Activated CD8-positive, alpha-beta memory T cell treated with anti-CD3 and anti-CD28 coated beads for 48 hours (primary cell): ENCODE results near the gene MACROD2.
"Not testable (repeated sequence)": the region's sequence is repeated elsewhere in the genome, so short reads cannot be mapped to it uniquely, and the experiment has no call there.

Experiments
- DNase-seq, 3 experiments: peaks; one replicate each; pipeline ENCODE4 v3.0.0-alpha.2; 2020; ENCODE audit warnings: low read depth in 2 of 3, low spot score in 2 of 3

The MACROD2 gene

DNA sequence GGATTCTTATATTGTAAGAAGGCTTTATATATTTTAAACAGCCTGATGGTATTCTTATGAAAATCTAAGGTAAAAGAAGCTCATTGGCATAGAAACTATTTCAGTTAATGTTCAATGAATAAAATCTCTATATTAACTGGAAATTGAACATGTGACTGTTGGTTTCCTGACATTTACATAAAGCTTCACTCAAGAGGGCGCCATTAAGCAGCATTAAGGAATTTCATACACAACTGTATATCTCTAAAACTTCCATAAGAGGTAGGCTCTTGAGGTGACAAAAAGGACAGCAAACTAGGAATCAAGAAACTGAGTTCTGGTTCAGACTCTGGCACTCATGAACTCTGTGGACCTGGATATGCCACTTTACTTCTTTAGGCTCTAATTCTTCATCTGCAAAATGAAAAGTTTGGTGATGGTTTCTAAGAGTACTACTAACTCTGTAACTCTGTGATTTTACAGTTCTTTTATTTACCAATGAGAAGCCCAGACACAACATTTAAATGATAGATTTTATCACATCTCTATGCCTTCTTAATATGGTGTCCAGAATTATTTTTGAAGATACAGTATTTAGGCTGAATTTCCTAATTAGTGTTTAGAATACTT is 194.6 kb downstream of the MACROD2 start:
- DNase-seq, result no peak

DNA sequence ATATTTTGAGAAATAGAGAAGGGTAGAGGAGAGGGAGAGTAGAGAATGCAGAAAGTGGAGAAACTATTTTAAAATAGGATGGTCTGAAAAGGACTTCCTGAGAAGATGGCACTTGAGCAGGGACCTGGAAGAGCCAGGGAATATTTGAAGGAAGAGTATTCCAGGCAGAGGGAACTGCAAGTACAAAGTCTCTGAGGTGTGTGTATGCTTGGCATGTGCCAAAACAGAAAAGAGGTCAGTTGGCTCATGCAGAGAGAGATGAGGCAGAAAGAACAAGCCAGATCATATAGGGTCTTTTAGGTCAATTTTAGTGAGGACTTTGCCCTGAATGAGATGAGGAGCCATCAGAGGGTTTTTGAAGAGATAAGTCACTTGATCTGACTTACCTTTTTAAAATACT is 196.2 kb downstream of the MACROD2 start:
- no peak for DNase-seq

- no peak for DNase-seq
Measured at GRCh38 chr20:14193443-14193842, 198.1 kb downstream of the MACROD2 start.

DNA sequence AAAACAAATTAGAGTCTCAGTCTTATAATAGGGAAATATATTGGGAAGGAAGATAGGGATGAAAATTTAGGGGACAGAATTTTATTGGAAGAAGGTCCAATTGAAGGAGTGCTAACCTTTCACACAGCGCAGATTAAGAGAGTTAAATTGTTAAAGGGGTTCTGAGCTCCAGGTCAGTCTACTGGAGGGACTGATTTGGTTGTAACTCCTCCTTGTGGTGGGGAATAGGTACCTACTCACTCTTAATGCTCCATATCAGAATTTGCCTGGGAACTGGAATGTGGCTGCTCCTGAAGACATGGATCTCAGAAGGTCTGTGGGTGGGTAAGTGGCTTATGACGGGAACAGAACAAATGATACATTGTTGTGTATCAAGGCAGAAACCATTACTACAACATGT is 198.6 kb downstream of the MACROD2 start:
- DNase-seq, result no peak

DNA sequence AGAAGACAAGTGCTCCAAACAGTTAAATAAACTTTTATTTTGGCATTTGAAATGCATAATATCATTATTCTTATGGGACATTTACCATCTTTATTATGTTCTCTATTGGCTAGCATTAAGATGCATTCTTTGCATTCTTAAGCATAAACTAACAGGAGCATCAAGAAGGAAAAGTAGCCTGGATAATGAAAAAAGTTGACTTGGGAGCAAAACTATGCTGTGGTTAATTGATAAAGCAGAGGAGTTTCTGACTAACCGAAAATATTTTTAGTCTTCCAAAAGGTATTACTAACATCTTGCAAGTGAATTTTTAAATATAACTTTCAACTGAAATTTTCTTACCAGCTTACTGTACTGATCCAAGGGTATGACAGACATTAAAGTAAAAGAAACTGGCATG is 201.8 kb downstream of the MACROD2 start:
- DNase-seq, result no peak

GRCh38 chr20:14198416-14198815 is 203.1 kb downstream of the MACROD2 start:
- no peak for DNase-seq

DNA sequence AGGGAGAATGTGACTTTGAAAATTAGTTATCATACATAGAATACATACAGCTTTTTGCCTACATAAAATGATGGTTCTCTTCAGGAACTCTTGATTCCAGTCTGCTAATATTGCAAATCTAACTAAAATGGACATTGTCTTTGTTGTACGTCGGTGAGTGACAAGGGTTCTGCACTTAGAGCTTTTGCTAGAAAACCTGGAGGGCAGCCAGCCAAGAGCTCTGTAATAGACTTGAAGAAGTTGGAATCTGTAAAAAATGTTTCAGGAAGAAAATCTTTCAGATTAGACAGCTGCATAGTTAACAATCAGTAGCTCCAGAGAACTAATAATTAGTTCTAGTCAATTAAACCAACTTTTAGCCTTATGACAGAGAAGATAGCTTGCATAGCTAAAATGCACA is 203.8 kb downstream of the MACROD2 start:
- no peak for DNase-seq

DNA sequence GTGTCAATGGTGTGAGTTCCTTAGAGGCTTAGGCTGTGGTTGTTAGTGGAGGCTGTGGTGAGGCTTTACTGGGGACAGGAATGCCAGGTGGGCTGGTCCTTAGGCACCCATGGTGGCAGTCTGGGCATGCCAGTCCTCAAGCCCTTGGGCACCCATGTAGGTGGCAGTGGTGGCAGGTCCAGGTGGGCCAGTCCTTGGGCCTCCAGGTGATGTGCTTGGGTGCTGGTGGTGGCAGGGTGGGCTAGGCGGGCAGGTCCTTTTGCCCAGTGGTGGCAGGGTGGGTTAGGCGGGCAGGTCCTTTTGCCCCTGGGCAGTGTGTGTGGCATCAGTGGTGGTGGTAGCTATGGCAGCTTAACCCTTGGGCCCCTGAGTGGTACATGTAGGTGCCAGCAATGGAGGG is 208.3 kb downstream of the MACROD2 start:
- DNase-seq, result no peak

DNA sequence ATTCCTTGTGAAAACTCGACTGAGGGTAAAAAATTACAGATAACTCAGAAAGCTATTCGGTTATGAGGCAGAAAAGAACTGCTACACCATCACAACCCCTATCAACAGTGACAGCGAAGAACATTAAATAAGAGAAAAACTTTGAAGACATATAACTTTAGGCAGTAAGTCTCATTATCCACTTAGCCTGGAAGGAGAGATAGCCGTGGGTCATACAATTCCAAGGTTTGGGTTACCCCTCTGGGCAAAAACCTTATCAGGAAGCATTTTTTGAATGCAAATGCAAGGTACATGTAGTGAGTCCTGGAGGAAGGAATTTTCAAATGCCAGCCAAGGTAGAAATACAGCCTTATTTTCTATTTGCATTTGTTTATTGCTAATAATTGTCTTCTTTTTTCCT is 212.3 kb downstream of the MACROD2 start:
- no peak for DNase-seq

- DNase-seq, result no peak
Measured at GRCh38 chr20:14208956-14209355, 213.6 kb downstream of the MACROD2 start.

DNA sequence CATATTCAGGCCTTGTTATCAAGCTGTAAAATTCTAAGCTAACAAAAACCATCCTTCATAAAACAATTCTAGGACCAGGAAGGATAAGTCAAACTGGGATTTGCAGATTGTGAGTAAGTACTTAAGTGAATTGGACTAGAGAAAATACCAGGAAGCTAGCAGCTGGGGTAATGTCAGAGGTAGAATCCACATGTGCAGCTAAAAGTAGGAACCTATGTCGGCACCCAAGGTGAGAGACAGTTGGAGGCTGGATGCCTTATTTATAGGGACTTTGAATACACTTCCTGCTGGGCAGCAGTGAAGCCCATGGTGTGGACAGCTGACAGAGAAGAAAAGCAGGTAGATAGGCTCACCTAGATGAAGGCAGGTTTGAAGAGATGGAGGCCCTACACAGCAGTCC is 214.8 kb downstream of the MACROD2 start:
- DNase-seq, result no peak

- DNase-seq, result no peak
Measured at GRCh38 chr20:14214046-14214445, 218.7 kb downstream of the MACROD2 start.

DNA sequence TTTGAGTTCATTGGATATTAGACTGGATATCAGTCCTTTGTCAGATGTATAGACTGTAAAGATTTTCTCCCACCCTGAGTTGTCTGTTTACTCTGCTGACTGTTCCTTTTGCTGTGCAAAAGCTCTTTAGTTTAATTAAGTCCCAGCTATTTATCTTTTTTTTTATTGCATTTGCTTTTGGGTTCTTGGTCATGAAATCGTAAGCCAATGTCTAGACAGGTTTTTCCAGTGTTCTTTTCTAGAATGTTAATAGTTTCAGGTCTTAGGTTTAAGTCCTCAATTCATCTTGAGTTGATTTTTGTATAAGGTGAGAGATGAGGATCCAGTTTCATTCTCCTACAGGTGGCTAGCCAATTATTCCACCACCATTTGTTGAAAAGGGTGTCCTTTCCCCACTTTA is 220.6 kb downstream of the MACROD2 start:
- DNase-seq, result not testable (repeated sequence)

DNA sequence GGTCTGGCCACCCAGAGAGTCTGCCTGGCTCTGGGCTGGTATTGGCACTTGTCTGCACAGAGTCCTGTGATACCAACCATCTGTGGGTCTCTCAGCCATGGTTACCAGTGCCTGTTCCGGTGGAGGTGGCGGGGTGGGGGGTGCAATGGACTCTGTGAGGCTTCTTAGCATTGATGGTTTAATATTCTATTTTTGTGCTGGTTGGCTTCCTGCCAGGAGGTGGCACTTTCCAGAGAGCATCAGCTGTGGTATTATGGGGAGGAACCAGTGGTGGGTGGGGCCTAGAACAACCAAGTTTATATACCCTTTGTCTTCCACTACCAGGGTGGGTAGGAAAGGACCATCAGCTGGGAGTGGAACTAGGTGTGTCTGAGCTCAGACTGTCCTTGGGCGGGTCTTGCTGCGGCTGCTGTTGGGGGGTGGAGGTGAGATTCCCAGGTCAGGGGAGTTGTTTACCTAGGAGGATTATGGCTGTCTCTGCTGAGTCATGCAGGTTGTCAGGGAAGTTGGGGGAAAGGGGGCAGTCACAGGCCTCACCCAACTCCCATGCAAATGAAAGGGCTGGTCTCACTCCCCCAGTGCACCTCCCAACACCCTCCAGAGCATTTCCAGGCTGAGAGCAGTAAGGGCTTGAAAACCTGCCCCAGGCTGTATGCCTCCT is 224.6 kb downstream of the MACROD2 start:
- DNase-seq, result no peak

DNA sequence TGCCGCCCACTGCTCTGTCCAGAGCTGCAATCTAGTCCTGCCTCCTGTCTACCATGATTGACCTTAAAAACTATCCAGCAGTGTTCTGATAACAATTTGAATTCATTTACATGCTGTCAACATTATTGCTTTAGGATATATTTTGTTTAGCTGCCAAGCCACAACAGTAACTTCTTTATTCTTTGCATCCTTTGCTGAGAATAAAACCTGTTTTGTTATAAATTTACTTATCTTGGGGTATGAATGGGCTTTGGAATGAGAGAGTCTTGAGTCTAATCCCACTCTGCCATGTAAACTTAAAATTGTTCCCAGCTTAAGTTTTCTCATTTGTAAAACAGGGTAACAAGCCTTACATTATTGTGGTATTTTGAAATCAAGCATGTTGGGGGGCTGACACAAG is 225.7 kb downstream of the MACROD2 start:
- DNase-seq, result no peak

DNA sequence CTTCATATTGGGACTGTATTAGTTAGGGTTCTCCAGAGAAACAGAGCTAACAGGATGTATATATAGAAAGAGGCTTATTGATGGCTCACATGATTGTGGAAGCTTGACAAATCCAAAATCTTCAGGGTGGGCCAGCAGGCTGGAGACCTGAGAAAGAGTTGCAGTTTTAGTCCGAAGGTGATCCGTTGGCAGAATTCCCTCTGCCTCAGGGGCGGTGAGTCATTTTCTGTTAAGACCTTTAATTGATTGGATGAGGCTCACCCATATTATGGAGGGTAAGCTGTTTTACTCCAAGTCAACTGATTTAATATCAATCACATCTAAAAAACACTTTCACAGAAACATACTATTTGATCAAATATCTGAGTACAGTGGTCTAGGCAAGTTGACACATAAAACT is 228.5 kb downstream of the MACROD2 start:
- DNase-seq, result no peak

- DNase-seq, result not testable (repeated sequence)
Measured at GRCh38 chr20:14226051-14227049, 231.0 kb downstream of the MACROD2 start.

- DNase-seq, result no peak
Measured at GRCh38 chr20:14232650-14233049, 237.3 kb downstream of the MACROD2 start.

DNA sequence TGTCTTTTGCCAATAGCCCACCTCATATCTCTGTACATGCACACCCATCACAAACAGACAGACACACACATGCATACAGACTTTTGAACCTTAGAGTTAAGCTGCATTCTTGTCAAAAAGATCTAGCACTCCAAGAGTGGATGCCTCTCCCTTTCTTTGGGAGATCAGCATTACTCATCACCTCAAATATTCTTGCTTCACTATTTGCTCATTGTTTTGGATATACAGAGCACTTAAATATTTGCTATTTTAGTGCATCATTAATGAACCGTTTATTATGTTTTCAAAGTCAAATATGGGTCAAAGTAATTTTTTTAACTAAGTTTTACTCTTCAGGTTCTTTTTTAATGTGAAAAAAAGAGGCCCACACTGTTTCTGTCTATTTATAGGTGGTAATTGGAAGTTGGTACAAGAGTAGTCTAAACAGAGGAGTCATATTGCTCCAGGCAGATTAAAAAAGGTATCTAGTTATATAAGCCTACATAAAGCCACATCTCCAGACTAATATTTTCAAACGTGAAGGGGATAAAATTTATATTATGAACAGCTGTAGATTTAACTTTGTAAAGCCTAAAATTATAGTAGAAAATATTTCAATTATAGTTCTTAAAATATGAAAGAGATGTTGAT is 239.5 kb downstream of the MACROD2 start:
- no peak for DNase-seq

- no peak for DNase-seq
Measured at GRCh38 chr20:14235355-14235754, 240.0 kb downstream of the MACROD2 start.

DNA sequence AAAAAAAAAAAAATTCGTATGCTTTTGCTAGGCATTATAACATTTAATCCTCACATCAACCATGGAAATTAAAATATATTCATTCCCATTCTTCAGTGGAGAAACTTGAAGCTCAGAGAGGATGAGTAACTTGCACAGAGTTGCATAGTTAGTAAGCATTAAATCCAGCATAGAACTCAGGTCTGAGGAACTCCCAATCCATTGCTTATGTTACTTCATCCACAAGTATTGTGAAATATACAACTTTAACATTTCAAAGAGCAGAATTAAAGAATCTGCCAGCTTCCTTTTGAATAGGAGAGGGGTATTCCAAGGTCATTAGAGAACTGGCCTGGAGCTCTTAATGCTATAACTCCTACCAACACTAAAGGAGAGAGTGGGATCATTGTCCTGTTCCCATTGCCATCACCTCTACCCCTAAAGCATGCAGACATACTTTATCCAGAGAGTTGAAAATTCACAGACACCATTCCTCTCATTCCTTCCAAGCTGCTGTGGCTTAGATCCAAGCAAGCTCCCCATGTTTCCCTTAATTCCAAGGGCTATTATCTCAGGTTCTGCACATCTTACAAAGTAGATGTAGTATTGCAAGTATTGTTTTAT is 250.2 kb downstream of the MACROD2 start:
- DNase-seq, result no peak
